Stimulated activated CD8-positive, alpha-beta memory T cell treated with anti-CD3 and anti-CD28 coated beads, Interleukin-12 subunit alpha, Interleukin-12 subunit beta, amount 100 ng/mL, for 24 hours (primary cell): ENCODE results near the gene PRRT1.

ENCODE experiments used
- DNase-seq: peaks from one replicate; pipeline ENCODE4 v3.0.0-alpha.2; 2020; ENCODE audit errors: extremely low read depth

PRRT1 gene

DNA sequence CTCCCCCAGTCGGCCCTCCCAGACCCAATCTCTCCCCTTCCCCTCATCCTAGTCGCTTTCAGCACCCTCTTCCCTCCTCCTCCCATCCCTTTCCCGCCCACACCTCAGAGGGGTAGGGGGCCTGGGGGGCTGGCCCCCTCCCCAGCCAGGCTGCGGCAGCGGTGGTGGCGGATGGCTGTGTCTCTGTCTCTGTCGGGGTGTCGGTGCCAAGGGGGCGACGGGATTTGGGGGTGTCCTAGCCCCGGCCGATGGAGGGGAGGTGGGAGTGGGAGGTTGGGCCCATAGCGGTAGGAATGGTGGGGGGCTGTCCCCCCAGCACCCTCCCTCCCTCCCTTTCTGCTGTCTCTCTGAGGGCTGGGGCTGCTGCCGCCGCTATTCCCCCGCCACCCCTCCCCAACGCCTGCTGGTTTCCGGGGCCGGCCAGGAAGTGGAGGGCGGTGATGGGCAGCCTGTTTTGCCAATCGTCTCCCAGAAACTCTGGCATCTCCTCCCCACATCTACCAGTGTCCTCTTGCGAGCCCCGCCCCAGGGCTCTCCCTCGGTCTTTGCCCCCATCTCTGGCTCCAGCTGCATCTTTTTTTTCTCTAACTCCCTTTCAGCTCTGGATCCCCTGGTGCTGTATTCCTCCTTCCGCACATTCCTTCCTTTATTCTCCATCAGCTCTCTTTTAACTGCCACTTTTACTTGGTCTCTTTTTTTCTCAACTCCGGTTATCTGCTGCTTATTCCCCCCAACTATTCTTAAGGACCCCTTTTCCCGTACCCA, 24.2 kb upstream of the PRRT1 start, which contains the start of gene AGPAT1:
AGPAT1 (minus strand) TSS at position 374 of the 765 bp plus-strand sequence. CDS start 4,588 bp downstream, outside the sequence.
- DNase-seq: peak; percentile 83

DNA sequence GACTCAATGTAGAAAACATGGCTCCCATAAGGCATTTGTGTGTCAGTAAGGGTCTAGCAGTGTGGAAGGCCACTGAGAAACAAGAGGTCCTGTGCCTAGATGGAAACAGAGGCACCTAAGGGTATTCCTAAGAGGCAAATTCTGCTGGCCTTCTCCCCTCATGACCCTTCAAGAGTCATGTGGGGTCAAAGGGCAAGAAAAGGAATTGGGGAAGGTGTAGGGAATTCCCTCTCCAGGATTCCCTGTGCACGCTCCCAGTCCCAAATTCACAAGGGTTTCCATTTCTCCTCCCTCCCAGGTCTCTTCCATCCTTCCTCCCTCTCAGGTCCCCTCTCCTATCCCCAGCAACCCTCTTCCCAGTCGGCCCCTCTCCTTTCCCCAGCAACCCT, 23.6 kb upstream of the PRRT1 start:
- DNase-seq: no peak

DNA sequence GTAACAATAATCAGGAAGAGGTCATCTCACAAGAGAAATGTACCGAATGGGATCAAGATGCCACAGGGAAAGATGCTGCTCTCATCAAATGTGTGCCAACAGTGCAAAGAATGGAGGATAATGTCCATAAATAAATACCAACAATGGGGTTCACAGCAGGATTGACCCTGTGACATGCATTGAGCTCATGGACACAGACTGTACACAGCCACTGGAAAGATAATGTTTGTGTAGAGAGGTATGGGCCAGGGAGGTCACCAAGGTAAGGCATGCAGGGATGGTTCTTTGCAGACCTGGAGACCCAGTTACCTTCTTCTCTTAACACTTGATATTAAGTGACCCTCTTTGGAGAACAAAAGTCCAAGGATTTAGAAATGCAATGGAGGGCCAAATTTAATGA, 22.7 kb upstream of the PRRT1 start:
- no peak for DNase-seq

DNA sequence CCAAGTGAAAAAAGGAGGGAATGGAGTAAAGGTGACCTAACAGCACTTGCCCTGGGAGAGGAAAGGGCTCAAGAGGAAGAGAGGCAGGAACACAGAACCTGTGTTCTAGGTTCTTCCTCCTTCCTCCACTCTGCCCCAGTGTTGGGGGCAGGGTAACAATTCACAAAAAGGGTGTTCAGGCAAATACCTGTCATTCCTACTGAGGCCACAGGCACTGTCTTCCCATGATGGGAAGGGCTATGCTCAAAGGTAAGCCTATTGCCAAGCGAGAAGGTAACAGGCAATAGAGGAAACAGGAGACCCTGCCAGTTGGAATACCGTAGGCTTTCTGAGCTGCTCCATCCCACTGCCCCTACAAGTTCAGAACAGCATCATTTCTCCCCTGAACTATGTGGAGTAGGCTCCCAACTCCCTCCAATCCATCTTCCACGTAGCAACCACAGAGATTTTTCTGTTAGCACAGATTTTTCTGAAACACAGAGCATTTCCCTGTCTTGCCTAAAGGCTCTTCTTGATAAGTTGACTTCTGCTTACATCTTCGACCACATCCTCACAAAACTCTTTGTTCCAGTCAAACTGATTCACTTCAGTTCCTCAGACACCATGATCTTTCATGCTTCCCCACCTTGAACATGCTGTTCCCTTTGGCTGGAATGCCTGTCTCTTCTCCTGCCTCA, 21.4 kb upstream of the PRRT1 start:
- no peak for DNase-seq

DNA sequence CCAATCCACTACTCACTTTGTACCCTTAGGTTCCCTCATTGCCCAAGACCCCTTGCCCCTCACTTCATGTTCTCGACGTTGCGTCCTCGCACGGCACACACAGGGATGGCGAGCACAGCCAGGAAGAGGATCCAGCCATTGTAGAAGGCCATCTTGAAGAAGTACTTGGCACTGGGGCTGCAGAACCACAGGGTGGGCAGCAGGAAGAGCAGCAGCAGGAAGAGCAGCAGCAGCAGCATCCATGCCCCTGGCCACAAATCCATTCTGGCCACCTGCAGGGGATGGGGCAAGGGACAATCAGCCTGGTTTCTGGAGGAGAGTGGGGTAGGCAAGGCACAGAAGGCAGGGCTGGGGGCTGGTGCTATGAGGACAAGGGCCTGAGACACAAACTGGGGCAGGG, 19.5 kb upstream of the PRRT1 start:
- DNase-seq: no peak

DNA sequence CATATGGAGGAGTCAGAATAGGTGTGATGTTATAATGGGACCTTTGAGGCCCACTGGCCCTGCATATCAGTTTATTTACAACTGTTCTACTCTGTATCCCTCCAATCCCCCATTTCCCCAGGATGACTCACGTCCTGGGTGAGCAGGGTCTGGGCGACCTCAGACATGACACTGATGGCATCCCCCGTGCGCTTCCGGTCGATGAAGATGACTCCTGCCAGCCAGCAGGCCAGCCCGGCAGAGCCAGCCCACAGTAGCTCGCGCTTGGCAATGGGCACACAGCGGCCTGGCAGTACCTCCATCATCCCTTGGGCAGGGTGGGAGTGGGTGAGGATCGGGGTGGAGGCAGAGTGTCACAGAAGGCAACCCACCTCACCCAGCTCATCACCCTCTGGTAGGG, 18.6 kb upstream of the PRRT1 start:
- DNase-seq: no peak

DNA sequence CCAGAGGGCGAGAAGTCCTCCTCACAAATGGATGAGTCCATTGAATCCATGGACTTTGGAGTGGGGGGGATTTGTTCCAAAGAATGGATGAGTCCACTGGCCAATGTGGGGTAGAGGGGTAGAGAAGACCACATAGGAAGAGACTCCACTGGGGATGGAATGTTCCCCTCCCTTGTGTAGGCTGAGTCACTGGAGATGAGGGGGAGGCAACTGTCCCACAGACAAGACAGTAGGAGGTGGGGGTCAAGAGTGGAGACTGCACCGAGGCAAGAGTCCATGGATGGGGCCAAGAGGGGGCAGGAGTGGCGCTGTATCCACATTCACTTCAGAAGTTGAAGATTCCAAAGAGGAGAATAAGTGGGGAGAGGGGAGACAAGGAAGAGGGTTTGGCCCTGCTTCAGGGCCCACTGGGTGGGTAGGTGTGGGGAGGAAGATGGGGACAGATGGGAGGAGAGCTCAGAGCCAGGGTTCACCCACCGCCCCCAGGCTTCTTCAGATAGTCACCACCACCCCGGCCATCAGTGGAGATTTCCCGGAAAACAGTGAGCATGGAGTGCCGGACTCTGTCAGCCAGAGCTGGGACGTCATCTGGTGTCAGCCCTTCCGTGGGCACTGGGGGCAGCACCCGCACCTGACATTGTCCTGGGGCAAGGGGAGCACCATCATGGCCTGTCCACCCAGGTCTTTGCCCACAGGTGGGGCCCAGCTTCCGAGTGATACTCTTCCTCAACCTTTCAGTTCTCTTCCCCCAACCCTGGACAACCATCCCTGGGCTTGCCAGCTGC, 17.3 kb upstream of the PRRT1 start:
- no peak for DNase-seq

DNA sequence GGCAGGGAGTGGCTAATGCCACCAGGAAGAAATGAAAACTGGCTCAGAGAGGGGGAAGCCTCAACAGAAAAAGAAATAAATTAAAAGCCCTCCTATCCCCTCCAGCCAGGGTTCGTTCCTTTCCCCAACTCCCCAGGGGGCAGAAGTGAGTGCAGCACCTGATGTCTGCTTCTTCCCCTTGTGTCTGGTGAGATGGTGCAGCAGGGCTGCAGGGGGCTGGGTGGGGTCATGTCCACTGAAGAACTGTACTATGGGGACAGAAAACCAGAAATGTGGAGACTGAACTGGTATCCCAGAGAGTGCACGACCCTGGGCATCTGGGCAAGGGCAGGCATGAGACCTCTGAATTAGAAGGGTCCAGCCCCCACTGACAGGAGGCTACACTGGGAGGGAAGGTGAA, 16.6 kb upstream of the PRRT1 start:
- no peak for DNase-seq

DNA sequence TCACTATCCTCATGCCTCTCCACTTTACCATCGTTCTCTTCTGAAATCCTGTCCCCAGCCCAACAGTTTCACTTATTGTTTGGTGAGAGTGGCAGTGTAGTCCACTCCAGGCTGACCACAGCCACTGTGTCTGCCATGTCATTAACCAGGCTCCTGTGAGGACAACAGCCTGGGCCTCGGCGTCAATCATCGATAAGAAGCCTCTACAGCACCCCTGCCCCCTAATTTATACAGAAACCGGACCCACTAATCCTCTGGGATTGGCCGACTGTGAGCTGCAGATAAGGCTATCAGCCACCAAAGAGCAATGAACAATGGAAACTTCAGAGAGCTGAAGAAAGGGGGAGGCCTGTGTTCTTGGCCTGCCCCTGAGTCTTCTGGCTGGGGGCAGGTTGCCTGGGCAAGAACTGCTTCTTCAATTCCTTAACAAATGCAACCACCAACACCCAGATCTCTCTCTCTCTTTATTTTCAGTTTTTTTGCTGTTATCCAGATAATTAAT, 16.1 kb upstream of the PRRT1 start:
- DNase-seq: no peak

DNA sequence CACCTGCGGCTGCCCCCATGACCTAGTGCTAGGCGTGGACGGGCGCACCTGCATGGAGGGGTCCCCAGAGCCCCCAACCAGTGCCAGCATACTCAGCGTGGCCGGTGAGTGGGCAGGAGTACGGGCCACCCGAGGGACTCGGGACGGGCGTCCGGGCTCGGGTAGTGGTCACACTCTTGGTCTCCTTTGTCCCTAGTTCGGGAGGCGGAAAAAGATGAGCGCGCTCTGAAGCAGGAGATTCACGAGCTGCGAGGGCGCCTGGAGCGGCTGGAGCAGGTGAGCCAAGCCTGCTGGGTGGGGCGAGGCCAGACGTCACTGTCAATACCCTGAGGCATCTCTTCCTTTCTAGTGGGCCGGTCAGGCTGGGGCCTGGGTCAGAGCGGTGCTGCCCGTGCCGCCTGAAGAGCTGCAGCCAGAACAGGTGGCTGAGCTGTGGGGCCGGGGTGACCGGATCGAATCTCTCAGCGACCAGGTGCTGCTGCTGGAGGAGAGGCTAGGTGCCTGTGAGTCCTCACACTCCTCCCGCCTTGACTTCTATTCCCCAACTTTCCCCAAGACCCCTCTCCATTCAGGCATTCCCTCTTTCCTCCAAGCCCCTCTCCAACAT, 15.5 kb upstream of the PRRT1 start:
- DNase-seq: no peak

DNA sequence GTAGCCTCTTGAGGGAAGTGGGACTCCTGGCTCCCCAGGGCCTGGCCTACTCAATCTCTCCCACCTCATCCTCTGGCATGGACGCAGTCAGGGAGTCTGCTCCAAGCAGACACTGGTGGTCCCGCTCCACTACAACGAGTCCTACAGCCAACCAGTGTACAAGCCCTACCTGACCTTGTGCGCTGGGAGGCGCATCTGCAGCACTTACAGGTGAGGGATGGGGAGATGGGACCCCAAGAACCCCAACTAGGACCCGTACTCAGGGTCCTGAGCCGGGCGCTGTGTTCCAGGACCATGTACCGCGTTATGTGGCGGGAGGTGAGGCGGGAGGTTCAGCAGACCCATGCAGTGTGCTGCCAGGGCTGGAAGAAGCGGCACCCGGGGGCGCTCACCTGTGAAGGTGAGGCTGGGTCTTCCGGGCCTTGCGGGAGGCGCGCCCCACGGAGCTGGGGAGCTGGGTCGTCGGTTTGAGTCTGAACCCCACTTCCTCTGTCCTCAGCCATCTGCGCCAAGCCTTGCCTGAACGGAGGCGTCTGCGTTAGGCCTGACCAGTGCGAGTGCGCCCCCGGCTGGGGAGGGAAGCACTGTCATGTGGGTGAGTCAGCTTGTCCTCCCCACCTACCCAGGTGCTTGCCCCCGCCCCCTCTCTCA, 14.8 kb upstream of the PRRT1 start:
- no peak for DNase-seq

DNA sequence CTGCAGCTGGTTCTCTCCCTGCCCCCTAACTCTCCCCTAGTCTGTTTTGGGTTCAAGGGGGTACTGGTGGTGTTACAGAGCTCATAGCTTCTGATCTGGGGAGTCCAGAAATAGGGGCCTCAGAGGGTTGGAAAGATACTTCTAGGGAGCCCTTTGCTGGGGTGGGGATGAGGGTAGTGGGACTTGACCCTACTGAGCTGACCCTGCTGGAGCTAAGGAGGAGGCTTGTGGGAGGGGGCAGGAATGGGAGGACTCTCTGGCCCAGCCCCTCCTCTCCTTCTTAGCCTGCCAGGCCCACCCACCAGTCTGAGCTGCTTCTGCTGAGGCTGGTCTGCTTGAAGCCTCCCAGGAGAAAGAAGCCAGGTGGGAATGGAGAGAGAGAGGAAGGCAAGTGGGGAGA, 12.6 kb upstream of the PRRT1 start, which contains the start of gene EGFL8:
EGFL8 (plus strand) TSS at position 301 of the 400 bp plus-strand sequence. CDS start 1,571 bp downstream, outside the sequence.
- DNase-seq: no peak

DNA sequence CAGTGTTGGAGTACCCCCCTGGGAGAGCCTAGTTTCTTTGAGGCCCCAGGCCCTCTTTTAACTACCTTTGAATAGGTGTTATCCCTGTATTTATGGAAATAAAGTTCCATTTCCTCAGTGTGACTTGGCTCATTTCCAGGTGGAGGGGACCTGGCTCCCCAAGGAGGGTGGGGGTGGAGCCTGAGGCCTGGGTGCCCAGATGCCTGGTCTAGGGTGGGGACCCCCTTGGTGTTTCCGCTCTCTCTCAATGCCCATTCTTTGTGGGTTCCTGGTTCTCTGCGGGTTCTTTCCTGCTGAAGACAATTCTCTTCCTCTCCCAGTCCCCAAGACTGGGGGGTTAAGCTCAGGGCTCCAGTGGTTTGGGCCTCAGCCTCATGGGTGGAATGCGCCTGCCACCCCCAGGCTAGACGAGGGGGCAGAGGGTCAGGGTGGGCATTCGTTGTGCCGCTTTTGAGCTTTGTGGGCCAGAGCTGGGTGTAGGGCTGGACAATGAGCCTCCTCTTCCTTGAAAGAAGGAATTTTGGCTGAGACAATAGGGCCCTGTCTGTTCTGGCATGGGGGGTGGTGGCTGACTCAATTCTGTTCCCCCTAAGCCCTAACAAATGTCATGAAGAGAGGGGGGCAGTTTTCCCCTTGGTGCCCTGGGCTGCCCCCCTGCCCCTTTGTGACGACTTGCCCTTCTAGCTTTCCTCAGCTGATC, 12.0 kb upstream of the PRRT1 start:
- DNase-seq: no peak

DNA sequence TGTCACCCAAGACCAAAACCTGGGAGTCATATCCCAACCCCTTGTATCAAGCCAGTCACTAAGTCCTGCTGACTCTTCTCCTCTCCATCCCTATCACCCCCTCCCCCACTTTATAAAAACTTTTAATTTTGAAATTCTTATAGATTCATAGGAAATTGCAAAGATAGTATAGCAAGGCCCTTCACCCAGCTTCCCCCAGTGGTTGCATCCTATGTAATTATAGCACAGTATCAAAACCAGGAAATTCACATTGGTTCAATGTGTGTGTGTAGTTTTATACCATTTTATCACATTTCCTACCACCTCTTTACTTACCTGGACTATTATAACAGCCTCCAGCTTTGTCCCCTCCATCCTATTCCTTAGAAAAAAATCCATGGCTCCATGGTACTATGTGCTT, 6.3 kb upstream of the PRRT1 start:
- no peak for DNase-seq

DNA sequence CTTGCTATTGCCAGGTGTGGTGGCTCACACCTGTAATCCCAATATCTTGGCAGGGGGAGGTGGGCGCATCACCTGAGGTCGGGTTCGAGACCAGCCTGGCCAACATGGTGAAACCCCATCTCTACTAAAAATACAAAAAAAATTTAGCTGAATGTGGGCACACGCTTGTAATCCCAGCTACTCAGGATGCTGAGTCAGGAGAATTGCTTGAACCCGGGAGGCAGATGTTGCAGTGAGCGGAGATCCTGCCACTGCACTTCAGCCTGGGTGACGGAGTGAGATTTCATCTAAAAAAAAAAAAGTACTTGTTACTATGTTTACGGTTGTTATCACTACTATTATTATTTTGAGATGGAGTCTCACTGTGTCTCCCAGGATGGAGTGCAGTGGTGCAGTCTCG, 5.2 kb upstream of the PRRT1 start:
- DNase-seq: no peak

DNA sequence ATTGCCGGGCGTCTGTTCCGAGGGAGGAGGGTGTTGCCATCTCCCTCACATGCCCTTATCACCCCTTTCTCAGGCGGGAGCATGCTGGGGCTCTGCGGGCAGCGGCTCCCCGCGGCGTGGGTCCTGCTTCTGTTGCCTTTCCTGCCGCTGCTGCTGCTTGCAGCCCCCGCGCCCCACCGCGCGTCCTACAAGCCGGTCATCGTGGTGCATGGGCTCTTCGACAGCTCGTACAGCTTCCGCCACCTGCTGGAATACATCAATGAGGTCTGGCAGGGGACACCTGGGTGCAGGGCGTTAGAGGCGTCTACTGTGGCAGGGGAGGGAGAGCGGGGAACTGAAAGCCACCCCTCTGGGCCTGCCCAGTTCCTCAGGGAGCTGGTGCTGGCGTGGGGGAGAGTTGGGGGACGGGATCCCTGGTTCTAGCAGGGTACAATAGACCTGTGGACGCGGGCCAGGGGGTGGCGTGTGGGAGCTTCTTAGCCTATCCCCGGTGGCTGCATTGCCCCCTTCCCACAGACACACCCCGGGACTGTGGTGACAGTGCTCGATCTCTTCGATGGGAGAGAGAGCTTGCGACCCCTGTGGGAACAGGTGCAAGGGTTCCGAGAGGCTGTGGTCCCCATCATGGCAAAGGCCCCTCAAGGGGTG, 2.9 kb upstream of the PRRT1 start:
- DNase-seq: no peak

DNA sequence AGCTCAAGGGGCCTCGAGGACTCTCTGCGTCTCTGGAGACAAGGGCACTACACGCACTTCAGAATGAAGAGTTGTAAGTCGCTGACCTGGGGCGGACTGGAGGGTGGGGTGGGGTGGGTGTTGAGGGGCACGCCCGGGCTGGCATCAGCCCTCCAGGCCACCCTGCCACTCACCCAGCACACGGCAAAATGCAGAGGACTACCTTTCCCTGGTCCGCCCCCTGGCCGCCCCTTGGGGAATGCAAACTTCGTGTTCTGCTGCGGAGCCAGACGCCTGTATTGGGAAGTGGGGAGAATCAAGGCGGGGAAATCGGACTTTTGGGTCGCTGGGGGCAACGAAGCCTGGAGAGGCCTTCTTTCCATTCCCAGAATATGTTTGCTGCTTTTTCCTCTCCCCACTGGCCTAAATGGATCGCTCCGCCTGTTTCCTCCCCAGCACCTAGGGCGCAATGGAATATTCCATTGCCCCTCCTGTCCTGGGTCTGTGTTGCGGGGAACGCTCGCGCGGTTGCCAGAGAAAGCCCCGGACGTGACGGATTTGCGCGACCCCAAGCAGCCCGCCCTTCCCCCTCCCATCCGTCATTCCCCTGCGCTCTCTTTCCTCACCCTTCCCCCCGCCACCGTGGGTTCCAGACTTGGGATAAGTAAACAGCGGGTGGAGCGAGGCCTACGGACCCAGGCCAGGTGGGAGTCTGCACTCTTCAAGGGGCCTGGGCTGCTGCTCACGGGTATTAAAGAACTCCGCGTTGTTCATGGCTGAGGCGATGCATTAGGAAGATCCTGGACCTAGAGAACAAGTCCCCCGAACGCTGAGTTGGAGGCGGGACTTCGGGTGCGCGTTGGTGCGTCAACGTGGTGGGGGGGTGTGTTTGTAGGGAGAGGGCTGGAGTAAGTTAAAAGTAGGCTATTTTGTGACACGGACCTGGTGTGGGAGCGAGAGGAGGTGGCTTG, 2.1 kb upstream of the PRRT1 start, which contains the start of gene PPT2:
PPT2 (plus strand) TSS at position 578 of the 950 bp plus-strand sequence. CDS start 454 bp downstream, outside the sequence.
- peak; percentile 67 for DNase-seq

DNA sequence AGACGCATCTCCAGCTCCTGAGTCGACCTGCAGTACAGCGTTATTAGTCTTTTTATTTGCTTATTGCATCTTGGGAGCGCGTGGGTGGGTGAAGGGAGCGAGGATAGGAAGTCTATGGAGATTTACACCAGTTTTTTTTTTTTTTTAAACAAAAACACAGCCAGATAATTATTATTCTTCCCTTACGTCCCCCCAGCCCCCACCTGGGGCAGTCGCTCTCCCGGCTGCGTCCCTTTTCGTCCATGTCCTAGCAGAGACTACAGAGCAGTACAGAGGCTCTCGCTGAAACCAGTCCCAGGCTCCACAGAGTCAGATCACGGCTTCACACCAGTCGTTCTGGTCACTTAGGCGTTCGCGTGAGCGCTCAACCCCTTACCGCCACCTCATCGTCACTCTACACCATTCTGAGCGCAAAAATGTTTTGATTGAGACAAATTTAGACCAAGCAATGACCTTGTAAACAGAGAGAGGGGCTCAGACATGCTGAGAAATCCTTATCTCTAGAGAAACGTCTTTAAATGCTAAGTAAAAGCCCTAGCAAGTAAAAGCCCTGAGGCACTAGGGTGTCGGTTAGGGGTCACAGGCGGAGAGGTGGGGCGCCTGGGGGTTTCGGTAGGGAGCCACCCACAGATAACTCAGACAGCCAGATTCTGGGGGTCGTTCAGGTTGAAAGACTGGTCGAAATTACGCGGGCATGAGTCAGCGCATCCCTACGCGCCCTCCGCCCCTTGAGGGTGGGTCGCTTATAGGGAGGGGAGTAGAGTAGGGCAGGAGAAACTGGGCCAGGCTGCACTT, 1.2 kb upstream of the PRRT1 start:
- no peak for DNase-seq
